Measurements from ENCODE around the gene CD164. TPM values are rescaled to one million over a fixed set of nuclear protein-coding genes. Genes with fewer than 3 reads are reported as not detected.
A peak's percentile ranks its signal among the peaks of the same experiment; 100 is the strongest.

CD164 gene
- 100 to 1,000 TPM in 3 of 4 donors, 10 to 100 TPM in 1; 64.0 to 314 (median 182) TPM for total RNA-seq

DNA sequence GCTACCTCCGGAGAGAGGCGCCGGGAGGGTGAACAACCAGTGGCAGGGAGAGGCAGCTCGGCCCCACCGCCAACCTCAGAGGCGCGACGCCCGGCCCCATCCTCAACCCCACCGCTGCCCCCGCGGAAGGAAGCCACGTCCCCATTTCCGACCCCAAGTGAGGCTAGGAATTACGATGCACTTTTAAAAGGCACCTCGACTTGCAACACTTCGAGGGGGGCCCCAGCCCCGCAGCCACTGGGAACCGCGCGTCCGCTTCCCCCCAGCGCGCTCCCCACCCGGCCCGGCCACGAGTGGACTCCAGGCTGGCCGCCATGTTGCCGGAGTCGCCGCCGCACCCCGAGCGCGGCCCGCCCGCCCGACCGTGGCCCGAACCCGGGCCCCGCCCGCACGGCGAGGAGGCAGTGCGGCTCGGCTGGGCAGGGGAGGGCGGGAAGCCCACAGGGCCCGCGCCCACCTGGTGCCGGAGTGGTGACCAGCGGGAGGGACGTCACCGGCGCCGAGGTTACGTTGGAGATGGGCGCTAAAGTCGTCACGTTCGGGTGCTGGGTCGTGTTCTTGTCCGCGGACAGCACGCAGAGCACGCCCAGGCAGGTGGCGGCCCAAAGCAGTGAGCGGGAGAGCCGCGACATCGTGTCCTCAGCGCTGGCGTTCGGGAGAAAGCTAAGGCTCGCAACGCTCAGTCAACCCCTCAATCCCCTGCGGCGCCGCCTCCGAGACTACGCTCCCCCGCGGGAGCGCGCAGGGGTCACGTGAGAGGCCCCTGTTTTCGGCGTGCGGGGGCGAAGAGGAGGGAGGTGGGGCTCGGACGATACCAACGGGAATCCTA, at the start of gene CD164:
TSS of gene CD164 (minus strand) at position 721 of the 829 bp plus-strand sequence. CDS start at position 632, 89 bp downstream.
- no peaks in the 10 kb centered on the region for H3K9me3 ChIP-seq
- peak within 1 kb of the TSS; percentile 97 to 100 for H3K27ac ChIP-seq
- intact Hi-C loops (cut with DNase I; ENCODE audit: low total_unique reads) = loop anchor here (10.0 kb wide), 1 partner anchor 73 kb away; the partner anchor contains the start of gene MICAL1
- no peaks in the 10 kb centered on the region for H3K4me1 ChIP-seq
- H3K27me3 ChIP-seq = no peaks in the 10 kb centered on the region
- DNase-seq = peak; percentile 92
- H3K36me3 ChIP-seq = no peaks in the 10 kb centered on the region
- TF ChIP-seq, protein P1, sequence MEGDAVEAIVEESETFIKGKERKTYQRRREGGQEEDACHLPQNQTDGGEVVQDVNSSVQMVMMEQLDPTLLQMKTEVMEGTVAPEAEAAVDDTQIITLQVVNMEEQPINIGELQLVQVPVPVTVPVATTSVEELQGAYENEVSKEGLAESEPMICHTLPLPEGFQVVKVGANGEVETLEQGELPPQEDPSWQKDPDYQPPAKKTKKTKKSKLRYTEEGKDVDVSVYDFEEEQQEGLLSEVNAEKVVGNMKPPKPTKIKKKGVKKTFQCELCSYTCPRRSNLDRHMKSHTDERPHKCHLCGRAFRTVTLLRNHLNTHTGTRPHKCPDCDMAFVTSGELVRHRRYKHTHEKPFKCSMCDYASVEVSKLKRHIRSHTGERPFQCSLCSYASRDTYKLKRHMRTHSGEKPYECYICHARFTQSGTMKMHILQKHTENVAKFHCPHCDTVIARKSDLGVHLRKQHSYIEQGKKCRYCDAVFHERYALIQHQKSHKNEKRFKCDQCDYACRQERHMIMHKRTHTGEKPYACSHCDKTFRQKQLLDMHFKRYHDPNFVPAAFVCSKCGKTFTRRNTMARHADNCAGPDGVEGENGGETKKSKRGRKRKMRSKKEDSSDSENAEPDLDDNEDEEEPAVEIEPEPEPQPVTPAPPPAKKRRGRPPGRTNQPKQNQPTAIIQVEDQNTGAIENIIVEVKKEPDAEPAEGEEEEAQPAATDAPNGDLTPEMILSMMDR (IDR thresholded peaks at IDR 0.05) = peak in 1 of 4 experiments; percentile 5
- peak; percentile 72 to 95 for TF ChIP-seq POLR2A (IDR thresholded peaks at IDR 0.05)
- H3K4me3 ChIP-seq = peak within 1 kb of the TSS; percentile 75 to 91

DNA sequence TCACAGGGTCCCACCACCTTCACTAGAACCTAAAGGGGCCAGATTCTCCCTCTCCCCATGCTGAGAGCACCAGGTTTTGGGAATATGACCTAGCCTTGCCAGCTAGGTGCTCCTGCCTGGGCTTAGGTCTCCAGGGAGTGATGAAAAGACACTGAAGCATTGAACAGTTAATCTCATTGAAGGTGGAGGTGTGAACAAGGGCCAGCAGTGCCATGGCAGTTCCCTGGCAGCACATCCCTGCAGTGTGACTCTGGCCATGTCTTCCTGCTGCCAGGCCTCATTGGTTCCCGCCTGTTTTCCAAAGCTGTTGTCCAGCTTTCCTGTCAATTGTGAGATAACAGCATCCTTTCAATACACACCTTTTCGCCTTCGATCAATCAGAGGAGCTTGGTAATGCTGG, 47.2 kb upstream of the CD164 start:
- no peaks in the 10 kb centered on the region for H3K9me3 ChIP-seq
- H3K27ac ChIP-seq = peak overlapping the region; percentile 15 to 44
- H3K36me3 ChIP-seq = no peaks in the 10 kb centered on the region
- H3K4me3 ChIP-seq = no peak overlapping the region
- intact Hi-C loops (cut with DNase I; ENCODE audit: low total_unique reads) = no loop called here
- no peaks in the 10 kb centered on the region for H3K4me1 ChIP-seq
- TF ChIP-seq POLR2A (IDR thresholded peaks at IDR 0.05) = no peak
- TF ChIP-seq, protein P1 (IDR thresholded peaks at IDR 0.05) = no peak
- DNase-seq = no peak
- H3K27me3 ChIP-seq = no peaks in the 10 kb centered on the region

DNA sequence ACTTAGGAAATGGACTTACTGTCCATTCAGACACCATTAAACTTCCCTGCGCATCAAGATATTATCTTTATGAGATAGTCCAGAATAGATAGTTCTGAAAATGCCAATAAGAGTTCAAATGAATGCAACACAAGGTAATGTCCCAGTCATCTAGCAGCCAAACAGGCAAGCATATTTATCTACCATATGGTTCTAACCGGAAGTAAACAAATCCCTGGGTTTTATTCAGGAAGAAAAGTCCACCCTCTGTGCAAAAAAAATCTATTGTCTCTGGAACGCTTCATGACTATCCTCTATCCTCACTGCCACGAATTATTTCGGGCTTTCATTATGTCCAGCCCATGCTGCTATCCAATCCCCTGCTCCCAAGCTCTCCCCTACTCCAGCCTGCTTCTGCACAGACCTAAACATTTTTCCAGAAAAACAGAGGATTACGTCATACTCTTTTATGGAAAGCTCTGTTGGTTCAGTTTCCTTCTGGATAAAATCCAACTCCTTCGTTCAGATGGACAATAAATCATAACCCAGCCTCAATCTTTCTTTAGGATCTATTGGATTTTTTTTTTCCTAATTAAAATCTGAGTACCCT, 46.7 kb upstream of the CD164 start:
- no peak overlapping the region for H3K4me3 ChIP-seq
- peak overlapping the region; percentile 15 to 44 for H3K27ac ChIP-seq
- no peaks in the 10 kb centered on the region for H3K4me1 ChIP-seq
- no peaks in the 10 kb centered on the region for H3K9me3 ChIP-seq
- H3K36me3 ChIP-seq = no peaks in the 10 kb centered on the region
- TF ChIP-seq, protein P1 (IDR thresholded peaks at IDR 0.05) = no peak
- TF ChIP-seq POLR2A (IDR thresholded peaks at IDR 0.05) = no peak
- H3K27me3 ChIP-seq = no peaks in the 10 kb centered on the region
- intact Hi-C loops (cut with DNase I; ENCODE audit: low total_unique reads) = no loop called here
- no peak for DNase-seq

DNA sequence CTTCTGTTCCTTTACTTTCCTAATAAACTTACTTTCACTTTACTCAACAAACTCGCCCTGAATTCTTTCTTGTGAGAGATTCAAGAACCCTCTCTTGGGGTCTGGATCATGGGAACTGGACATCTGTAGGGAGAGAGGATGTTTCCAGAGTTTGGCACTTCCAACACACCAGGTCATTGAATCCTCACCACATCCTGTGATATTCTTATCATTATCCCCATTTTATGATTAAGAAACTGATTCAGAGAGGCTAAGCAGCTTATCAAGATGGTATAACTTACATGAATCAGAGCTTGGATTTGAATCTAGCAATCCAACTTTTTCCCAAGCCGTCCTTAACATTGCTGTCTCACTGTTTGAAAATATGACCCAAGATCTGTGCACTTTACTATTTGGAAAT, 42.7 kb upstream of the CD164 start:
- intact Hi-C loops (cut with DNase I; ENCODE audit: low total_unique reads) = no loop called here
- Histone ChIP-seq H3K4me1 (no peaks in the 10 kb centered on the region), H3K36me3 (no peaks in the 10 kb centered on the region), H3K4me3 (no peak overlapping the region), H3K27ac (no peak overlapping the region), H3K27me3 (no peaks in the 10 kb centered on the region), H3K9me3 (no peaks in the 10 kb centered on the region)
- no peak for TF ChIP-seq POLR2A (IDR thresholded peaks at IDR 0.05)
- no peak for DNase-seq

DNA sequence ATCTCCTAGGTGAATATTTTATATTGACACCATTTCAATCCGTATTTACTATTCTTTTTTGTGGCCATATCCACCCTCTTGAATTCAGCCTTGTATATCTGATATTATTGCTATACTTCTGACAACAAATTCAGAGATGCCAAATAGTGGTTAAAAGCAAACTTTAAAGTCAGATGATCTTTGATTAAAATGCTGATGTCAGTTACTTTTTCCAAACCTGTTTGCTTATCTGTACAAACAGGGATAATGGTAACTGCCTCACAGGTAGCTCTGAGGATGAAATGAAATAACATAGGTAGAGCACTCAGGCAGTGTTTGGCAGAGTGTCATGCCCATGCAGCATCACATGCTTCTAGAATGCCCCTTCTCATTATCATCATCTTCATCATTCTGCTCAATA, 38.9 kb upstream of the CD164 start:
- no peak overlapping the region for H3K4me3 ChIP-seq
- no peak overlapping the region for H3K27ac ChIP-seq
- no peaks in the 10 kb centered on the region for H3K36me3 ChIP-seq
- no peak for DNase-seq
- TF ChIP-seq, protein P1 (IDR thresholded peaks at IDR 0.05) = no peak
- no peak for TF ChIP-seq POLR2A (IDR thresholded peaks at IDR 0.05)
- no peaks in the 10 kb centered on the region for H3K27me3 ChIP-seq
- H3K9me3 ChIP-seq = no peaks in the 10 kb centered on the region
- intact Hi-C loops (cut with DNase I; ENCODE audit: low total_unique reads) = no loop called here
- H3K4me1 ChIP-seq = no peaks in the 10 kb centered on the region
